AML-193 (cell line): ENCODE results near the gene MYLK.
A peak's percentile ranks its signal among the peaks of the same experiment; 100 is the strongest.
"Not testable (repeated sequence)": the region's sequence is repeated elsewhere in the genome, so short reads cannot be mapped to it uniquely, and the experiment has no call there.

ENCODE experiments used
- DNase-seq, 2 experiments: peaks; one replicate each; lab custom pipeline; 2025; lab: John Stamatoyannopoulos, UW

MYLK gene

GRCh38 chr3:123623346-123623880 lies 260.7 kb downstream of the MYLK start:
- DNase-seq: no peak

- no peak for DNase-seq
Observed at GRCh38 chr3:123622766-123623165, 261.4 kb downstream of the MYLK start.

- DNase-seq: no peak
Observed at GRCh38 chr3:123621850-123622189, 262.3 kb downstream of the MYLK start.

GRCh38 chr3:123621186-123621849 lies 262.8 kb downstream of the MYLK start:
- no peak for DNase-seq

- DNase-seq: no peak
Observed at GRCh38 chr3:123620343-123620742, 263.8 kb downstream of the MYLK start.

- DNase-seq: peak; percentile 90 to 95
Observed at GRCh38 chr3:123618768-123619484, 265.2 kb downstream of the MYLK start.

GRCh38 chr3:123618076-123618708 lies 265.9 kb downstream of the MYLK start:
- no peak for DNase-seq

- no peak for DNase-seq
Observed at GRCh38 chr3:123616593-123616992, 267.5 kb downstream of the MYLK start.

GRCh38 chr3:123613543-123613942 lies 270.6 kb downstream of the MYLK start:
- DNase-seq: no peak

- not testable (repeated sequence) for DNase-seq
Observed at GRCh38 chr3:123611674-123612073, 272.5 kb downstream of the MYLK start.

- no peak for DNase-seq
Observed at GRCh38 chr3:123611082-123611481, 273.1 kb downstream of the MYLK start.

GRCh38 chr3:123610331-123610730 lies 273.8 kb downstream of the MYLK start:
- DNase-seq: no peak

- DNase-seq: no peak
Observed at GRCh38 chr3:123609063-123609462, 275.1 kb downstream of the MYLK start.

GRCh38 chr3:123608263-123608937 lies 275.7 kb downstream of the MYLK start:
- DNase-seq: no peak

GRCh38 chr3:123606527-123606926 lies 277.6 kb downstream of the MYLK start:
- DNase-seq: no peak

- DNase-seq: no peak
Observed at GRCh38 chr3:123605789-123606234, 278.3 kb downstream of the MYLK start.

GRCh38 chr3:123603153-123603552 lies 281.0 kb downstream of the MYLK start:
- DNase-seq: not testable (repeated sequence)

GRCh38 chr3:123602325-123602724 lies 281.8 kb downstream of the MYLK start:
- no peak for DNase-seq

- DNase-seq: not testable (repeated sequence)
Observed at GRCh38 chr3:123600863-123601262, 283.3 kb downstream of the MYLK start.

- DNase-seq: no peak
Observed at GRCh38 chr3:123597561-123597960, 286.6 kb downstream of the MYLK start.

- no peak for DNase-seq
Observed at GRCh38 chr3:123595396-123596180, 288.5 kb downstream of the MYLK start.

- no peak for DNase-seq
Observed at GRCh38 chr3:123593381-123593780, 290.8 kb downstream of the MYLK start.
